A549 (cell line): ENCODE data around the gene BASP1. TPM values are rescaled to one million over a fixed set of nuclear protein-coding genes. Genes with fewer than 3 reads are reported as not detected.
"Not testable (repeated sequence)": the region's sequence is repeated elsewhere in the genome, so short reads cannot be mapped to it uniquely, and the experiment has no call there.

Source experiments
- ATAC-seq, 2 experiments: fragments of 200-7000 bp in 1 of 2; fragments of >200 bp in 1 of 2; cut with Nextera tagmentation in 1 of 2; cut with Tn5 transposase in 1 of 2; 3 replicates each; pipeline versions ENCODE4 v1.8.0 to v1.9.1; 2018 to 2020; ENCODE audit warnings: mild to moderate bottlenecking in 1 of 2, moderate library complexity in 1 of 2
- CTCF ChIA-PET: fragments of 300-600 bp; sonication (Branson Sonifier 250); formaldehyde crosslinking; extraction: SDS; loops from one replicate; lab custom pipeline; 2021; ENCODE audit warnings: antibody characterized with exemption, inconsistent platforms; lab: Yijun Ruan, JAX
- POLR2A ChIA-PET: fragments of 350-600 bp; formaldehyde crosslinking; extraction: SDS; loops from one replicate; lab custom pipeline; 2021; ENCODE audit warnings: antibody characterized with exemption, inconsistent platforms; lab: Yijun Ruan, JAX
- DNase-seq, 2 experiments: peaks; one replicate each; pipeline versions ENCODE4 v3.0.0 to v3.0.0-alpha.2; 2011 to 2016; ENCODE audit warnings: low read depth in 1 of 2, low spot score in 1 of 2
- FAIRE-seq: peaks from 2 replicates; lab custom pipeline; 2011; peaks lifted over from hg19 to GRCh38; lab: Jason Lieb, UNC
- H3K27ac ChIP-seq, 2 experiments: fragments of >200 bp; sonication (Bioruptor Twin); formaldehyde crosslinking; 3 replicates each; pipeline ENCODE4 v1.5.1; 2016 to 2017
- H3K4me1 ChIP-seq: fragments of >200 bp; sonication (Bioruptor Twin); formaldehyde crosslinking; 3 replicates; pipeline ENCODE4 v1.6.1; 2016
- H3K4me2 ChIP-seq: fragments of >200 bp; sonication (Bioruptor Twin); formaldehyde crosslinking; 3 replicates; pipeline ENCODE4 v1.6.1; 2016
- H3K4me3 ChIP-seq: fragments of >200 bp; sonication (Bioruptor Twin); formaldehyde crosslinking; 3 replicates; pipeline ENCODE4 v1.5.1; 2016
- H3K9me3 ChIP-seq: fragments of >200 bp; sonication (Bioruptor Twin); formaldehyde crosslinking; 3 replicates; pipeline ENCODE4 v1.6.1; 2016
- ATOH8 ChIP-seq: fragments of 250-450 bp; sonication (Bioruptor Pico); IDR thresholded peaks from 2 replicates; pipeline ENCODE4 v1.5.0; 2020; ENCODE audit warnings: low read depth, mild to moderate bottlenecking, moderate library complexity
- CEBPB ChIP-seq, 2 experiments: fragments of >200 bp in 1 of 2; sonication (Bioruptor Twin) in 1 of 2; formaldehyde crosslinking in 1 of 2; IDR thresholded peaks; 2 replicates each; pipeline ENCODE4 v1.6.1; 2012 to 2016
- CTCF ChIP-seq: fragments of >200 bp; sonication (Bioruptor Twin); formaldehyde crosslinking; IDR thresholded peaks from 3 replicates; pipeline ENCODE4 v1.5.1; 2016
- ELK1 ChIP-seq: fragments of 150-350 bp; IDR thresholded peaks from 2 replicates; pipeline ENCODE4 v1.6.1; 2014; ENCODE audit warnings: low read depth, mild to moderate bottlenecking, low read length
- EP300 ChIP-seq, 2 experiments: fragments of >200 bp; sonication (Bioruptor Twin); formaldehyde crosslinking; IDR thresholded peaks; 2 replicates in 1 of 2; 3 replicates in 1 of 2; pipeline ENCODE4 v1.6.1; 2016 to 2017
- ESRRA ChIP-seq: fragments of 150-350 bp; IDR thresholded peaks from 2 replicates; pipeline ENCODE4 v1.6.1; 2014; ENCODE audit warnings: mild to moderate bottlenecking, low read length, borderline replicate concordance
- FOSB ChIP-seq: fragments of 250-450 bp; sonication (Bioruptor Pico); IDR thresholded peaks from 2 replicates; pipeline ENCODE4 v1.5.0; 2020; ENCODE audit warnings: mild to moderate bottlenecking, moderate library complexity
- FOSL2 ChIP-seq, 2 experiments: fragments of 450-650 bp in 1 of 2; fragments of >200 bp in 1 of 2; sonication (Bioruptor Twin) in 1 of 2; formaldehyde crosslinking; IDR thresholded peaks; 2 replicates each; pipeline versions ENCODE4 v1.5.0 to v1.6.1; 2016 to 2020; ENCODE audit warnings: mild to moderate bottlenecking in 1 of 2, moderate library complexity in 1 of 2
- HEYL ChIP-seq: fragments of 250-450 bp; sonication (Bioruptor Pico); IDR thresholded peaks from 2 replicates; pipeline ENCODE4 v1.8.0; 2021; ENCODE audit warnings: mild to moderate bottlenecking, moderate library complexity
- HOXB5 ChIP-seq: fragments of 250-450 bp; sonication (Bioruptor Pico); IDR thresholded peaks from 2 replicates; pipeline ENCODE4 v1.5.0; 2020; ENCODE audit warnings: mild to moderate bottlenecking, moderate library complexity
- JUN ChIP-seq, 2 experiments: fragments of >200 bp; sonication (Bioruptor Twin); formaldehyde crosslinking; IDR thresholded peaks; 2 replicates in 1 of 2; 3 replicates in 1 of 2; pipeline ENCODE4 v1.6.1; 2016 to 2017
- JUNB ChIP-seq: fragments of >200 bp; sonication (Bioruptor Twin); formaldehyde crosslinking; IDR thresholded peaks from 2 replicates; pipeline ENCODE4 v1.6.1; 2016
- MAFK ChIP-seq: fragments of 450-650 bp; IDR thresholded peaks from 2 replicates; pipeline ENCODE4 v1.6.1; 2014; ENCODE audit not compliant: partially characterized antibody
- MAX ChIP-seq: IDR thresholded peaks from 2 replicates; pipeline ENCODE4 v1.6.1; 2012
- POLR2AphosphoS2 ChIP-seq: conservative IDR thresholded peaks from 2 replicates; pipeline ENCODE4 v1.6.1; 2012; ENCODE audit warnings: low read length, improper control_type of control experiment, inconsistent platforms
- RARB ChIP-seq: fragments of 250-450 bp; sonication (Bioruptor Pico); IDR thresholded peaks from 2 replicates; pipeline ENCODE4 v1.8.0; 2021; ENCODE audit warnings: mild to moderate bottlenecking, moderate library complexity
- RFX5 ChIP-seq: fragments of 450-650 bp; IDR thresholded peaks from 2 replicates; pipeline ENCODE4 v1.7.1; 2014; ENCODE audit warnings: antibody characterized with exemption, mild to moderate bottlenecking, moderate library complexity
- SMC3 ChIP-seq: fragments of >200 bp; sonication (Bioruptor Twin); formaldehyde crosslinking; IDR thresholded peaks from 3 replicates; pipeline ENCODE4 v1.6.1; 2018; ENCODE audit warnings: inconsistent platforms
- ZSCAN20 ChIP-seq: fragments of 250-450 bp; sonication (Bioruptor Pico); IDR thresholded peaks from 2 replicates; pipeline ENCODE4 v1.8.0; 2022; ENCODE audit warnings: mild to moderate bottlenecking, moderate library complexity
- WGBS: methylation state at CpG from one replicate; pipeline ENCODE4 v1.1.6; 2017; ENCODE audit errors: missing lambda C conversion rate; 5-methylcytosine and 5-hydroxymethylcytosine counted together
- polyA plus RNA-seq, 4 experiments: library from polyadenylated mRNA; depleted of rRNA in 3 of 4; stranded (reverse); fragments of >200 nt; fragmentation: RNase III in 1 of 4; extraction: RNeasy Plus Mini Kit Qiagen cat#74134 plus additional on column Dnase treatment in 1 of 4; gene quantifications; 2 replicates in 3 of 4; 3 replicates in 1 of 4; pipeline ENCODE4 v1.2.3, GENCODE V29; 2011 to 2017
- TF ChIP-seq, protein P1 (sequence below): IDR thresholded peaks from 2 replicates; pipeline ENCODE4 v1.6.1; 2012
- TF ChIP-seq, protein P2 (sequence below): fragments of >200 bp; sonication (Bioruptor Twin); formaldehyde crosslinking; IDR thresholded peaks from 2 replicates; pipeline ENCODE4 v1.6.1; 2016

Gene BASP1
- polyA plus RNA-seq, 2 of the 4 experiments (the other 2 are of a cell fraction) = 391 to 454 TPM

DNA sequence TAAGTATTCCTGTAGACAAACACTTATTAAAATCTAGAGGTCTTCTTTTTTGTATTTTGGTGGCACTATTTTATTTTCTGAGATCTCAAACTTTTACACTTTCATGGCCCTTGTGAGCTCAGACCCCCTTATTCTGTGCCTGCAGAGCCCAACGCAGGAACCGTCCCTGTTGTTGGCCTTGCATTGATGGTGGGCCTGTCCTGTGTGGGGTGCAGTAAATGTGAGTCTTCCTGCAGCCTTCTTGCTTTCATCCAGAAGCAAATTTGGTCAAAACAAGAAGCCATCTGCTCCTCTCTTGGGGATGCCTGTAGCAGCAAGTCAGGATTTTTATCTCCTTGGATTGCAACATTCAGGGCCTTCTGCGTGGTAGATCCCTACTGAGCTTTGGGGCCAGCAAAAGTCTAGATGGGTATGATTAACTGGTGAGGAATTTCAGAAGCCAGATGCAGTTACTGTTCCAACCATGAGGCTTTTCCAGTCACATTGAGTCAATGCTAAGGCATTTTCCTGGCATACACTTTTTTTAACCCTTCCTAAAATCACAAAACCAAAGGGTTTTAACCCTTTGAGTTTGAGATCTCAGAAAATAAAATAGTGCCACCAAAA, 31.7 kb downstream of the BASP1 start (continued):
- TF ChIP-seq EP300 (IDR thresholded peaks at IDR 0.05) (peak; percentile 88 to 91; a peak in 4 of 5 replicates), CEBPB (IDR thresholded peaks at IDR 0.05) (peak; percentile 96 to 100), POLR2AphosphoS2 (peak; percentile 18; the same call in 1 of the 2 replicates)

- DNase-seq = not testable (repeated sequence)
- H3K4me3 ChIP-seq = 0 out of 3 replicates have a peak overlapping the region, but pooled peaks have one; percentile 11
- POLR2A ChIA-PET = interaction anchor here (1.0 to 1.7 kb wide), 5 partner anchors 10 to 56 kb away, joined by 3 to 7 read pairs (median 5); no protein-coding TSS in a partner anchor
Measured at GRCh38 chr5:17249841-17250240, 32.4 kb downstream of the BASP1 start.

GRCh38 chr5:17252543-17252942, 35.1 kb downstream of the BASP1 start:
- ChIA-PET POLR2A (interaction anchor here (1.0 to 1.5 kb wide), 2 partner anchors 14 to 20 kb away, joined by 3 read pairs; no protein-coding TSS in a partner anchor), CTCF (interaction anchor here (1.1 to 3.0 kb wide), 3 partner anchors 36 to 1063 kb away, joined by 3 to 15 read pairs (median 4); no protein-coding TSS in a partner anchor)
- no peak for FAIRE-seq
- peaks cover 98% of the 10 kb centered on the region for H3K4me1 ChIP-seq
- ATAC-seq = no peak
- 39% methylated on average over 1 of the region's 1 CpG for WGBS
- H3K27ac ChIP-seq = peak overlapping the region; percentile 61 to 79
- no peak overlapping the region for H3K4me3 ChIP-seq
- peak overlapping the region; percentile 65 for H3K4me2 ChIP-seq
- H3K9me3 ChIP-seq = no peaks in the 10 kb centered on the region
- TF ChIP-seq HOXB5 (no peak), CEBPB (IDR thresholded peaks at IDR 0.05) (0 out of 4 replicates have a peak, but pooled peaks of 1 of the 2 experiments have one; percentile 9), RFX5 (no peak), ZSCAN20 (no peak), EP300 (IDR thresholded peaks at IDR 0.05) (no peak), ELK1 (no peak), FOSB (no peak), CTCF (no peak), ATOH8 (CRISPR knock-in tag) (0 out of 2 replicates have a peak, but pooled peaks have one; percentile 3)
- TF ChIP-seq, protein P1, sequence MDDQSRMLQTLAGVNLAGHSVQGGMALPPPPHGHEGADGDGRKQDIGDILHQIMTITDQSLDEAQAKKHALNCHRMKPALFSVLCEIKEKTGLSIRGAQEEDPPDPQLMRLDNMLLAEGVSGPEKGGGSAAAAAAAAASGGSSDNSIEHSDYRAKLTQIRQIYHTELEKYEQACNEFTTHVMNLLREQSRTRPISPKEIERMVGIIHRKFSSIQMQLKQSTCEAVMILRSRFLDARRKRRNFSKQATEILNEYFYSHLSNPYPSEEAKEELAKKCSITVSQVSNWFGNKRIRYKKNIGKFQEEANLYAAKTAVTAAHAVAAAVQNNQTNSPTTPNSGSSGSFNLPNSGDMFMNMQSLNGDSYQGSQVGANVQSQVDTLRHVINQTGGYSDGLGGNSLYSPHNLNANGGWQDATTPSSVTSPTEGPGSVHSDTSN = no peak
- no peak for DNase-seq

More at GRCh38 chr5:17249841-17250240, 32.4 kb downstream of the BASP1 start:
- peak overlapping the region; percentile 90 to 91 for H3K27ac ChIP-seq
- not testable (repeated sequence) for H3K9me3 ChIP-seq, FAIRE-seq
- CTCF ChIA-PET = interaction anchor here (1.0 kb wide), 1 partner anchor 34 kb away, joined by 3 read pairs; no protein-coding TSS in a partner anchor
- ATAC-seq = peak in 1 of 2 experiments; percentile 3; a peak in 2 of 6 replicates
- H3K4me2 ChIP-seq = peak overlapping the region; percentile 80
- peaks cover 98% of the 10 kb centered on the region for H3K4me1 ChIP-seq
- TF ChIP-seq JUN (IDR thresholded peaks at IDR 0.05) = 0 out of 5 replicates have a peak, but pooled peaks of 1 of the 2 experiments have one; percentile 2
- 45% methylated on average over 6 of the region's 6 CpGs for WGBS

DNA sequence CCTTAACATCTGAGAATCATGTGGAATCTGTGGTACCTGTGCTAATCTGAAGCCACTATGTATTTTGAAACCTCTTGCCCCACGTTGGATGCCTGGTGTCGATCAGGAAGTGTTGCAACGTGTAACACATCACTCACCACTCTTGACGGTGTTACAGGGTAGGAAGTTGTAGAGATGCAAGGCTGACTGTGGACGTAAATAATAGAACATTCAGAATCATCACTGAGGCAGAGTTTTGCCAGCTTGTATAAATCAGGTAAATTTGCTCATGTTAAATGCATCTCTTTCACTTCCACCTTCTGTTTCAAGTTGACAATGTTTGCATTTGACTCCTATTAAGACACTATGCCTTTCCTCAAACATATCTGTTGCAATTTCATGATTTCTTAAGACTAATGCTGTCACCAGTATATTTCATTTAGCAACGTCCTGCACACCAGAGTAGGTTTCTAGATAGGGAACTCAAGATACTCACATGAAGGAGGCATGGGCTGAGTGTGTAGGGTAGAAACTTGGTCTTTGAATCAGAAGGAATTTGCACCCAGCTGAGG, 38.1 kb downstream of the BASP1 start:
- Histone ChIP-seq H3K4me1 (peaks cover 99% of the 10 kb centered on the region), H3K27ac (peak overlapping the region; percentile 56 to 75), H3K4me3 (no peak overlapping the region), H3K9me3 (0 out of 3 replicates have a peak, but pooled peaks cover 3% of the 10 kb centered on the region), H3K4me2 (peak overlapping the region; percentile 51)
- 16% methylated on average over 6 of the region's 6 CpGs for WGBS
- DNase-seq (no peak), ATAC-seq (peak; percentile 24 to 49), FAIRE-seq (no peak)
- TF ChIP-seq CEBPB (IDR thresholded peaks at IDR 0.05) = peak; percentile 68 to 84
- TF ChIP-seq JUN (IDR thresholded peaks at IDR 0.05) = peak; percentile 38 to 58; a peak in 3 of 5 replicates
- TF ChIP-seq, protein P2, sequence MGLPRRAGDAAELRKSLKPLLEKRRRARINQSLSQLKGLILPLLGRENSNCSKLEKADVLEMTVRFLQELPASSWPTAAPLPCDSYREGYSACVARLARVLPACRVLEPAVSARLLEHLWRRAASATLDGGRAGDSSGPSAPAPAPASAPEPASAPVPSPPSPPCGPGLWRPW = peak; percentile 70; the same call in 1 of the 2 replicates
- peak; percentile 60 for TF ChIP-seq JUNB
- 0 out of 2 replicates have a peak, but pooled peaks have one; percentile 16 for TF ChIP-seq RARB (CRISPR knock-in tag)
- TF ChIP-seq ESRRA = no peak
- peak; percentile 34; the same call in 1 of the 2 replicates for TF ChIP-seq MAX
- TF ChIP-seq HEYL = no peak
- TF ChIP-seq, protein P1 = no peak
- 0 out of 3 replicates have a peak, but pooled peaks have one; percentile 4 for TF ChIP-seq SMC3
- no peak; the same call in 1 of the 2 replicates for TF ChIP-seq FOSL2 (IDR thresholded peaks at IDR 0.05)
- 0 out of 2 replicates have a peak, but pooled peaks have one; percentile 35 for TF ChIP-seq FOSL2 (CRISPR knock-in tag; IDR thresholded peaks at IDR 0.05)
- peak; percentile 37 to 60; a peak in 3 of 5 replicates for TF ChIP-seq EP300 (IDR thresholded peaks at IDR 0.05)
- peak; percentile 2 for TF ChIP-seq MAFK
- ChIA-PET CTCF (interaction anchor here (1.2 to 1.5 kb wide), 2 partner anchors 39 to 858 kb away, joined by 3 to 6 read pairs; no protein-coding TSS in a partner anchor), POLR2A (no interaction called here)
